Progenitor cell of endocrine pancreas (in vitro differentiated cells): ENCODE measurements around the gene GNLY. TPM values are rescaled to one million over a fixed set of nuclear protein-coding genes. Genes with fewer than 3 reads are reported as not detected.

Experiments
- DNase-seq: peaks from one replicate; pipeline ENCODE4 v3.0.0; 2021; ENCODE audit warnings: low spot score; ENCODE audit not compliant: unreplicated experiment
- H3K27ac Mint-ChIP-seq: 2 replicates; pipeline ENCODE4 v1.8.0; 2021; ENCODE audit warnings: mild to moderate bottlenecking, moderate library complexity, mixed read lengths
- H3K27me3 Mint-ChIP-seq: 2 replicates; pipeline ENCODE4 v1.8.0; 2021; ENCODE audit warnings: mixed read lengths
- H3K36me3 Mint-ChIP-seq: 2 replicates; pipeline ENCODE4 v1.8.0; 2022; ENCODE audit warnings: mixed read lengths; ENCODE audit not compliant: insufficient read depth
- H3K4me1 Mint-ChIP-seq: 2 replicates; pipeline ENCODE4 v1.8.0; 2021; ENCODE audit warnings: low read depth, mixed read lengths
- H3K4me3 Mint-ChIP-seq: 2 replicates; pipeline ENCODE4 v1.8.0; 2021; ENCODE audit warnings: low read depth, mild to moderate bottlenecking, moderate library complexity, mixed read lengths
- H3K9me3 Mint-ChIP-seq: 2 replicates; pipeline ENCODE4 v1.8.0; 2021; ENCODE audit warnings: low read depth, mixed read lengths
- total RNA-seq: library from RNA; stranded (reverse); gene quantifications from 2 replicates; pipeline ENCODE4 v1.2.1, GENCODE V29; 2021
- TF ChIP-seq, protein P1 (sequence below): fragments of 200-600 bp; sonication (generic); IDR thresholded peaks from one replicate; pipeline ENCODE4 v1.5.0; 2021; ENCODE audit warnings: antibody characterized with exemption, mild to moderate bottlenecking; ENCODE audit not compliant: unreplicated experiment

The GNLY gene
- total RNA-seq, 1 donor from 2014 or later = not detected

DNA sequence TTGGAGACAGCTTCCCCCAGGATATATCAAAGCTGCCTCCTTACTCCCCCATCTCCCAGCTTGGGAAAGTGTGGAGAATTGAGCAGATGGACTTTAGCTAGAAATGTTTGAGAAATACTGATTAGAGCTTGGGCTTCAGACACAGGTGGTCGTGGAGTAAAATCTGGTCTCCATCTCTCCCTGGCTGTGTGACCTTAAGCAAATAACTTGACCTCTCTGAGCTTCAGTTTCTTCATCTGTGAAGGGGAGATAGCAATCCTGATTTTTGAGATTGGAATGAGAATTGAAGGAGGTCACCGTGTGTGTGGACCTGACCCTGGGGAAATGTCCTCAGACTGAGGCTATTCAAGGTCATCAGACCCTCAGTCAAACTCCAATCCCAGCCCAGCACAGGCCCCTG, 3.6 kb downstream of the GNLY start:
- DNase-seq = no peak
- Mint-ChIP-seq H3K4me3 (no peak overlapping the region), H3K27ac (no peak overlapping the region), H3K27me3 (peaks cover 21% of the 10 kb centered on the region), H3K4me1 (no peaks in the 10 kb centered on the region), H3K36me3 (no peaks in the 10 kb centered on the region), H3K9me3 (no peaks in the 10 kb centered on the region)
- TF ChIP-seq, protein P1, sequence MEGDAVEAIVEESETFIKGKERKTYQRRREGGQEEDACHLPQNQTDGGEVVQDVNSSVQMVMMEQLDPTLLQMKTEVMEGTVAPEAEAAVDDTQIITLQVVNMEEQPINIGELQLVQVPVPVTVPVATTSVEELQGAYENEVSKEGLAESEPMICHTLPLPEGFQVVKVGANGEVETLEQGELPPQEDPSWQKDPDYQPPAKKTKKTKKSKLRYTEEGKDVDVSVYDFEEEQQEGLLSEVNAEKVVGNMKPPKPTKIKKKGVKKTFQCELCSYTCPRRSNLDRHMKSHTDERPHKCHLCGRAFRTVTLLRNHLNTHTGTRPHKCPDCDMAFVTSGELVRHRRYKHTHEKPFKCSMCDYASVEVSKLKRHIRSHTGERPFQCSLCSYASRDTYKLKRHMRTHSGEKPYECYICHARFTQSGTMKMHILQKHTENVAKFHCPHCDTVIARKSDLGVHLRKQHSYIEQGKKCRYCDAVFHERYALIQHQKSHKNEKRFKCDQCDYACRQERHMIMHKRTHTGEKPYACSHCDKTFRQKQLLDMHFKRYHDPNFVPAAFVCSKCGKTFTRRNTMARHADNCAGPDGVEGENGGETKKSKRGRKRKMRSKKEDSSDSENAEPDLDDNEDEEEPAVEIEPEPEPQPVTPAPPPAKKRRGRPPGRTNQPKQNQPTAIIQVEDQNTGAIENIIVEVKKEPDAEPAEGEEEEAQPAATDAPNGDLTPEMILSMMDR = no peak

DNA sequence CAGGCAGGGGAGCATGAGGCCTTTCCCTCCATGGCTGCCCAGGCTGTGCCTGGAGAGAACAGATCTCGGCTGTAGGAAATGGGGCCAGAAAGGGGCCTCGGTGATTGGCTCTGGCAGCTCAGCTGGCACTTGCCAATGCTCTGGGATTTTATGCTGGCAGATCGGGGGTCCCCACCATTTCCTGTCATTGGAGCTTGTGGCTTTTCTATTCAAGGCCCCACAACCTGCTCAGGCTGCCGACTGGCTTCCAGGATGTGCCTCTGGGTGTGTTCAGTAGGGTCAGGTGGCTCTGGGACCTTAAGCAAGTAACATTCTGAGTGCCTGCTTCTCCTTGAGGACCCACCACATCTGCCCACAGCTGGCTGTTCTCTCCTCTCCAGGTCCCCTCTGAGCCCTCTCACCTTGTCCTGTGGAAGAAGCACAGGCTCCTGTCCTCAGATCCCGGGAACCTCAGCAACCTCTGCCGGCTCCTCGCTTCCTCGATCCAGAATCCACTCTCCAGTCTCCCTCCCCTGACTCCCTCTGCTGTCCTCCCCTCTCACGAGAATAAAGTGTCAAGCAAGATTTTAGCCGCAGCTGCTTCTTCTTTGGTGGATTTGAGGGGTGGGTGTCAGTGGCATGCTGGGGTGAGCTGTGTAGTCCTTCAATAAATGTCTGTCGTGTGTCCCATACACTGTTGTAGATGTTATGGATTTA, 4.2 kb downstream of the GNLY start:
- Mint-ChIP-seq H3K4me3 (no peak overlapping the region), H3K4me1 (no peaks in the 10 kb centered on the region), H3K36me3 (no peaks in the 10 kb centered on the region), H3K27me3 (peaks cover 27% of the 10 kb centered on the region), H3K27ac (no peak overlapping the region), H3K9me3 (no peaks in the 10 kb centered on the region)
- no peak for DNase-seq
- TF ChIP-seq, protein P1 = no peak

DNA sequence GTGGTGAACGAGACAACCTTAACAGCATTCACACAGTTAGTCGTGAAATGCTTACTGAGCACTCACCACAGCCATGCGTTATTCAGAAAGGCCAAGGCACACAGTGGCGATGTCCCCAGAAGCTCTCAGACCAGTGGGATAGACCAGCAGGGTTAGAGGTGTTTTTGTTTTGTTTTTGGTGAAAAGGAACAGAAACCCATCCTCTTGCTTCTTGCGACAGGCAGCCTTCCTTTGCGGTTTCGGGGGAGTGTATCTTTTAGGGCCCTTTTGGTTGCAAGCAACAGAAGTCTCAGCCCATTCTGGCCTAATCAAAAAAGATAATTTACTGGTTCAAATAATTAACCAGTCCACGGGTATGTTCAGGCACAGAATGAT, 4.7 kb downstream of the GNLY start:
- no peaks in the 10 kb centered on the region for H3K9me3 Mint-ChIP-seq
- no peaks in the 10 kb centered on the region for H3K4me1 Mint-ChIP-seq
- H3K4me3 Mint-ChIP-seq = no peak overlapping the region
- DNase-seq = no peak
- TF ChIP-seq, protein P1 = no peak
- H3K27ac Mint-ChIP-seq = no peak overlapping the region
- no peaks in the 10 kb centered on the region for H3K36me3 Mint-ChIP-seq
- H3K27me3 Mint-ChIP-seq = peaks cover 27% of the 10 kb centered on the region

DNA sequence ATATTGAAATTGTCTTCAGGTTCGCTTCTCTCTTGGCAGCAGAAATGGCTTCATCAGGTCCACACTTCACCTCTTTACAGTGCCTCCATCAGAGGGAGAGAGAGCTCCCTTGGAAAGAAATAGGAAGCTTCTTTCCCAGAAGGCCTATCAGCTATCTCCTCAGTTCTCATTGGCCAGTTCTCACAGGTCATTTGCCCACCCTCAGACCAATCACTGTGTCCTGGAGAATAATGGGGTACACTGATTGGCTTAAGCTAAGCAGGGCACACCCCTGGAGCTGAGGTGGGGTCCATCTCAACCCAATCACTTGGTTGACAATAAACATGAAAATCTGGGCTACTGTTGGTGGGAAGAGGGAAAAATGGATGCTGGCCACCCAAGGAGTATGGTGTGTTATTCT, 5.2 kb downstream of the GNLY start:
- no peaks in the 10 kb centered on the region for H3K9me3 Mint-ChIP-seq
- DNase-seq = no peak
- no peak overlapping the region for H3K4me3 Mint-ChIP-seq
- peaks cover 30% of the 10 kb centered on the region for H3K27me3 Mint-ChIP-seq
- no peaks in the 10 kb centered on the region for H3K36me3 Mint-ChIP-seq
- no peak overlapping the region for H3K27ac Mint-ChIP-seq
- TF ChIP-seq, protein P1 = no peak
- H3K4me1 Mint-ChIP-seq = no peaks in the 10 kb centered on the region

DNA sequence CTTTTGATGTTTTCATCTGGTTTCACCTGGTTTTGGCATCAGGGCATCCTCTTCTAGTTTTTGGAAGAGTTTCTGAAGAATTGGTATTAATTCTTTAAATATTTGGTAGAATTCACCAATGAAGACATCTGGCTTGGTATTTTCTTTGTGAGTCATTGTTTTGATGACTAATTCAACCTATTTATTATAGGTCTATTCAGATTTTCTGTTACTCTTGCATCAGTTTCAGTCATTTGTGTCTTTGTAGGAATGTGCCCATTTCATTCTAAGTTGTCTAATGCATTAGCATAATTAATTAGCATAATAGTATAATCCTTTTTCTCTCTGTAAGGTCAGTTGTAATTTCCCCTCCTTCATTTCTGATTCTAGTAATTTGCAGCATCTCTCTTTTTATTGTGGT, 8.0 kb downstream of the GNLY start:
- Mint-ChIP-seq H3K27ac (no peak overlapping the region), H3K4me1 (peaks cover 2% of the 10 kb centered on the region), H3K9me3 (no peaks in the 10 kb centered on the region), H3K4me3 (no peak overlapping the region), H3K36me3 (no peaks in the 10 kb centered on the region), H3K27me3 (peaks cover 45% of the 10 kb centered on the region)
- no peak for DNase-seq
- TF ChIP-seq, protein P1 = no peak
